ENCODE measurements around the gene PRSS35. TPM values are rescaled to one million over a fixed set of nuclear protein-coding genes. Genes with fewer than 3 reads are reported as not detected.
"Not testable (repeated sequence)": the region's sequence is repeated elsewhere in the genome, so short reads cannot be mapped to it uniquely, and the experiment has no call there.

The PRSS35 gene
- total and polyA plus RNA-seq, 2 of the 8 experiments (the other 6 are each of a cell fraction or from before 2014, with no cell fraction given), result 1.3 to 2.9 TPM

DNA sequence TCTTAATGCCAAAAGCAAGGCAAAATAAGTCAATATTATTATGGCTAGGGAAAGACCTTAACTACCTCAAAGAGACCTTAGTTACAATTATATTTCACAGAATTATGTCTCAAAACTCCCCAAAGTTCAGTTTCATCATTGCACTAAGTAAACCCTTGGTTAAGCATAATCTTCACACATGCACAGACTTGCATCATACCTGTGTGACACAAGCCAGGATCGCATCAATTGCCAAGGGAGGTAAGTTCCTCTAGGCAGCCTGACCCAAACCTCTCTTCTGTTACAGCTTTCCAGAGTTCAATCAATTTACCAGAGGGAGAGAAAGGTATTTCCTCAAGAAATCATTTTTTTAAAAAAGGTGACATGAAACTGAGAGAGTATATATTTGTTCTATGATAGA lies 31.9 kb upstream of the PRSS35 start:
- no peak for TF ChIP-seq HDAC2 (IDR thresholded peaks at IDR 0.05; ENCODE audit: borderline replicate concordance in 1 of 2, low read depth in 2 of 2, low read length in 2 of 2)
- FAIRE-seq, result no peak
- WGBS, 2 experiments (ENCODE audit: extremely low coverage in 1 of 2, insufficient coverage in 1 of 2, insufficient read length in 1 of 2, insufficient replicate concordance in 2 of 2, low coverage in 1 of 2, low lambda C conversion rate in 2 of 2, missing lambda C conversion rate in 1 of 2), result 94% methylated on average over 1 of the region's 1 CpG; no CpG with 5 or more reads in 1 of the 2 experiments

GRCh38 chr6:83481938-83482337 lies 30.4 kb upstream of the PRSS35 start:
- H4K8ac ChIP-seq (ENCODE audit: extremely low read depth, insufficient read depth, low read length); H3K27ac ChIP-seq (ENCODE audit: low read depth, low read length); H3K36me3 ChIP-seq (ENCODE audit: control insufficient read depth in 2 of 4, insufficient read depth in 4 of 4, low read length in 3 of 4); CTCF ChIA-PET (ENCODE audit: partially characterized antibody); H3K27me3 ChIP-seq (replicated peaks in 1 of 4; ENCODE audit: control insufficient read depth in 3 of 4, extremely low read depth in 1 of 4, insufficient read depth in 3 of 4, low read length in 3 of 4); H3K23ac ChIP-seq (ENCODE audit: insufficient read length); H2BK15ac ChIP-seq (ENCODE audit: low read length); H3K14ac ChIP-seq (ENCODE audit: insufficient read length); FAIRE-seq; H2BK120ac ChIP-seq (replicated peaks; ENCODE audit: low read depth, low read length); H3K79me2 ChIP-seq (ENCODE audit: control insufficient read depth in 1 of 2, insufficient read depth in 2 of 2, low read length in 2 of 2); H3K23me2 ChIP-seq (ENCODE audit: low read depth, low read length); H4K20me1 ChIP-seq (replicated peaks in 1 of 2; ENCODE audit: control insufficient read depth in 1 of 2, insufficient read depth in 2 of 2, low read length in 2 of 2); H2AK5ac ChIP-seq (ENCODE audit: low read depth, low read length); H3K56ac ChIP-seq (replicated peaks; ENCODE audit: insufficient read length, low read depth, low read length); H2BK5ac ChIP-seq (ENCODE audit: low read depth, low read length); H3K18ac ChIP-seq (ENCODE audit: extremely low read depth, low read length); H3K9ac ChIP-seq (replicated peaks in 1 of 4; ENCODE audit: extremely low read depth in 1 of 4, low read depth in 3 of 4, low read length in 3 of 4); H4K5ac ChIP-seq (ENCODE audit: insufficient read length, low read depth, low read length); H2BK20ac ChIP-seq (ENCODE audit: low read length); H3K4me2 ChIP-seq (ENCODE audit: insufficient read depth in 1 of 2, low read depth in 2 of 2, low read length in 2 of 2); H2BK12ac ChIP-seq (ENCODE audit: low read depth, low read length); H3K4me3 ChIP-seq (ENCODE audit: extremely low read depth in 1 of 4, insufficient read depth in 2 of 4, low read depth in 3 of 4, low read length in 4 of 4); DNase-seq (ENCODE audit: low read depth in 1 of 2, low spot score in 2 of 2); POLR2A ChIA-PET (ENCODE audit: partially characterized antibody); H4K91ac ChIP-seq (replicated peaks; ENCODE audit: insufficient read length, low read length); H3K9me3 ChIP-seq (ENCODE audit: insufficient read depth in 2 of 2, low read depth in 1 of 2, low read length in 1 of 2); H3K79me1 ChIP-seq (ENCODE audit: low read depth, low read length); H3K4me1 ChIP-seq (replicated peaks in 1 of 4; ENCODE audit: control insufficient read depth in 3 of 4, insufficient read depth in 4 of 4, low read length in 3 of 4); H3K4ac ChIP-seq (replicated peaks; ENCODE audit: insufficient read length, low read depth, low read length); H2AFZ ChIP-seq (ENCODE audit: low read length): not testable (repeated sequence)
- 85% methylated on average over 1 of the region's 1 CpG; no CpG with 5 or more reads in 1 of the 2 experiments for WGBS, 2 experiments (ENCODE audit: extremely low coverage in 1 of 2, insufficient coverage in 1 of 2, insufficient read length in 1 of 2, insufficient replicate concordance in 2 of 2, low coverage in 1 of 2, low lambda C conversion rate in 2 of 2, missing lambda C conversion rate in 1 of 2)

More for the DNA sequence above, 31.9 kb upstream of the PRSS35 start:
- no peak overlapping the region for H3K56ac ChIP-seq (replicated peaks; ENCODE audit: insufficient read length, low read depth, low read length)
- no peak overlapping the region for H2AK5ac ChIP-seq (ENCODE audit: low read depth, low read length)
- H3K27me3 ChIP-seq (replicated peaks in 1 of 4; ENCODE audit: control insufficient read depth in 3 of 4, extremely low read depth in 1 of 4, insufficient read depth in 3 of 4, low read length in 3 of 4), result no peaks in the 10 kb centered on the region
- H3K23me2 ChIP-seq (ENCODE audit: low read depth, low read length), result no peaks in the 10 kb centered on the region
- H3K4ac ChIP-seq (replicated peaks; ENCODE audit: insufficient read length, low read depth, low read length), result no peak overlapping the region
- no peaks in the 10 kb centered on the region for H3K79me2 ChIP-seq (ENCODE audit: control insufficient read depth in 1 of 2, insufficient read depth in 2 of 2, low read length in 2 of 2)
- no peak overlapping the region for H4K5ac ChIP-seq (ENCODE audit: insufficient read length, low read depth, low read length)
- no peak overlapping the region for H2BK15ac ChIP-seq (ENCODE audit: low read length)
- H3K18ac ChIP-seq (ENCODE audit: extremely low read depth, low read length), result no peak overlapping the region
- H2BK5ac ChIP-seq (ENCODE audit: low read depth, low read length), result no peak overlapping the region
- no peak overlapping the region for H3K4me2 ChIP-seq (ENCODE audit: insufficient read depth in 1 of 2, low read depth in 2 of 2, low read length in 2 of 2)
- no peak overlapping the region for H4K8ac ChIP-seq (ENCODE audit: extremely low read depth, insufficient read depth, low read length)
- H3K36me3 ChIP-seq (ENCODE audit: control insufficient read depth in 2 of 4, insufficient read depth in 4 of 4, low read length in 3 of 4), result no peaks in the 10 kb centered on the region
- H3K27ac ChIP-seq (ENCODE audit: low read depth, low read length), result no peak overlapping the region
- ChIA-PET POLR2A (ENCODE audit: partially characterized antibody) (no interaction called here), CTCF (ENCODE audit: partially characterized antibody) (interaction anchor here (1.2 kb wide), 1 partner anchor 59 kb away, joined by 3 read pairs; no protein-coding TSS in a partner anchor)
- no peak overlapping the region for H3K4me3 ChIP-seq (ENCODE audit: extremely low read depth in 1 of 4, insufficient read depth in 2 of 4, low read depth in 3 of 4, low read length in 4 of 4)
- no peak overlapping the region for H2BK120ac ChIP-seq (replicated peaks; ENCODE audit: low read depth, low read length)
- H3K4me1 ChIP-seq (replicated peaks in 1 of 4; ENCODE audit: control insufficient read depth in 3 of 4, insufficient read depth in 4 of 4, low read length in 3 of 4), result no peaks in the 10 kb centered on the region
- no peak overlapping the region for H3K14ac ChIP-seq (ENCODE audit: insufficient read length)
- H2AFZ ChIP-seq (ENCODE audit: low read length), result no peak overlapping the region
- H3K79me1 ChIP-seq (ENCODE audit: low read depth, low read length), result no peaks in the 10 kb centered on the region
- H3K23ac ChIP-seq (ENCODE audit: insufficient read length), result no peak overlapping the region
- DNase-seq (ENCODE audit: low read depth in 1 of 2, low spot score in 2 of 2), result no peak
- no peak overlapping the region for H3K9ac ChIP-seq (replicated peaks in 1 of 4; ENCODE audit: extremely low read depth in 1 of 4, low read depth in 3 of 4, low read length in 3 of 4)
- no peak overlapping the region for H2BK12ac ChIP-seq (ENCODE audit: low read depth, low read length)
- no peaks in the 10 kb centered on the region for H3K9me3 ChIP-seq (ENCODE audit: insufficient read depth in 2 of 2, low read depth in 1 of 2, low read length in 1 of 2)
- H4K91ac ChIP-seq (replicated peaks; ENCODE audit: insufficient read length, low read length), result no peak overlapping the region
- no peak overlapping the region for H2BK20ac ChIP-seq (ENCODE audit: low read length)
- no peaks in the 10 kb centered on the region for H4K20me1 ChIP-seq (replicated peaks in 1 of 2; ENCODE audit: control insufficient read depth in 1 of 2, insufficient read depth in 2 of 2, low read length in 2 of 2)
